ENCODE results near the gene MEF2B. TPM values are rescaled to one million over a fixed set of nuclear protein-coding genes. Genes with fewer than 3 reads are reported as not detected.

The MEF2B gene
- total RNA-seq = 1 to 10 TPM in 1 of 2 experiments, under 1 TPM in 1; 0.80 to 2.7 TPM

DNA sequence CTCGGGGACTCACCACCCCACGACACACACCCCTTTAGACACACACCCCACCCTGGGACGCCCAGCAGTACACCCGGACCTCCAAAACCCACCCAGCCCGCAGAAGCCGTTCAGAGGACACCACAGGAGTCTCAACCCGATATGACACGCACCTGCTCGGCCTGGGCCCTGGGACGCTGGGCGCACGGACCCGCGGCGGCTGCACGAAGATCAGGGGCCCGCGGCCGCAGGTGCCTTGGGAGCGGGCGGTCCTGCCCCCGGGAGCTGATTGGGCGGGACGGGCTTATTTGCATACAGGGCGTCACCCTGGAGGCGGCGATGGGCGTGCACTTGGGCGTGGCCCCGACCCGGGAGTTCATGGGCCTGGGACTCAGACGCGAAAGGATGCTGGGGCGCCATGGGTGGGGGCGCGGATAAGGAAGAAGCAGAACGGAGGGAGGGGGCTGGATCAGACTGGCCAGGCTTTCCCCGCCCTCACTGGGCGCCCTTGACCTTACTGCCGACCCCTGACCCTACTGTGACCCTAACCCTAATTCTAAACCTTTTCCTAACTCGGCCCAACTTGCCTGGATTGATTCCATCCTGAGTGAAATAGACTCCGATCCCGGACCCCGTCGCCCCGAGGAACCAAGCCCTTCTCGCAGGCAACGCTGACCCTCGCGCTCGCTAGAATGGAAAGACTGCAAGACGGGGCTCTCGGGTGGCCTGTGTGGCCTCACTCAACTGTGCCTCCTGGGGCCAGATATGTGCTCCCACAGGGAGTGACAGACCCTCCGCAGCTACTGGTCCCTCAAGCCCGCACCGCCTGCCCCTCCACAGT lies at the start of gene MEF2B:
MEF2B (minus strand) TSS at position 211 of the 820 bp plus-strand sequence. CDS start 19,528 bp downstream, outside the sequence.
- CTCF ChIA-PET = interaction anchor here (0.6 to 1.8 kb wide), 3 partner anchors 14 to 33 kb away, joined by 4 to 5 read pairs (median 4); partner anchors contain the start of gene NR2C2AP
- POLR2A ChIA-PET = no interaction called here

DNA sequence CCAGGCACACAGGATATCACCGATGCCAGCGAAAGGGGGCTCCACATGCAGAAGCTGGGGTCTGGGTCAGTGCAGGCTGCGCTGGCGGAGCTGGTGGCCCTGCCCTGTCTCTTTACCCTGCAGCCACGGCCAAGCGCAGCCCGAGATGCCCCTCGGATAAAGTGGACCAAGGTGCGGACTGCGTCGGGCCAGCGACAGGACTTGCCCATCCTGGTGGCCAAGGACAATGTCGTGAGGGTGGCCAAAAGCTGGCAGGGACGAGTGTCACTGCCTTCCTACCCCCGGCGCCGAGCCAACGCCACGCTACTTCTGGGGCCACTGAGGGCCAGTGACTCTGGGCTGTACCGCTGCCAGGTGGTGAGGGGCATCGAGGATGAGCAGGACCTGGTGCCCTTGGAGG lies 48.8 kb upstream of the MEF2B start:
- POLR2A ChIA-PET = interaction anchor here (0.5 kb wide), 1 partner anchor 618 kb away, joined by 5 read pairs; no protein-coding TSS in a partner anchor
- CTCF ChIA-PET = interaction anchor here (0.6 to 0.7 kb wide), 2 partner anchors 27 to 533 kb away, joined by 3 read pairs; no protein-coding TSS in a partner anchor

DNA sequence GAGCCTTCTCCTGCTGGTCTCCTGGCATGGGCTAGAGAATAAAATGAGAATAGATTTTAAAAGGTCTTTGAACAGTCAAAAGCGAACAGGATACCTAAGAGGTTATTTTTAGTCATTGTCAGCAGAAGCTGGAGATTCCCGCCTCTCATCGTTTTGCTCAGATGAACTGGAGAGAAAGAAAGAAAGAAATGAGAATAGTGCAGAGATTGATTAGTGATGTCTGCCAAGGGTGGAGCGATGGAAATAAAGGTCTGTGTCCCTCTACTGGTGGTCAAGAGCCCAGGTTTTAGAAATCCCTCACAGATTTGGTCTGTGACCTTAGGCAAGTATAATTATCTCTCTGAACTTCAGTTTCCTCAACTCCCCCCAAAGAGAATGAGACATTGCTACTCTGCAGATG lies 47.0 kb upstream of the MEF2B start:
- ChIA-PET POLR2A (interaction anchor here (1.0 kb wide), 1 partner anchor 25 kb away, joined by 3 read pairs; the partner anchor contains the start of genes BORCS8 and RFXANK), CTCF (no interaction called here)

DNA sequence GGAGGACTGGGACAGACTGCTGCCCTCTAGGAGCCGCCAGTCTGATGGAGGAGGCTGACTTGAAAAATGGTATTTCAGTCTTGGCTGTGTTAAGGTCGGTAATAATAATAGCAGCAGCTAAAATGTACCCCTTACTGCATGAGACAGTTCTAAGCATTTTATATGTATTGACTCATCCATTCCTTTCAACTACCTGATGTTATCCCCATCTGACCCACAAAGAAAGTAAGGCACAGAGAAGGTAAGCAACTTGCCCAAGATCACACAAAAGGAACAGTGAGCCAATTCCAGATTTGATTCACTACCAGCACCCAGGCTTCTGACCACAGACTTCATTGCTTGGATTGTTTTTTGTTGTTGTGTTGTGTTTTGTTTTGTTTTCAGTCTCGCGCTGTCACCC lies 45.7 kb upstream of the MEF2B start:
- POLR2A ChIA-PET = no interaction called here
- CTCF ChIA-PET = no interaction called here

DNA sequence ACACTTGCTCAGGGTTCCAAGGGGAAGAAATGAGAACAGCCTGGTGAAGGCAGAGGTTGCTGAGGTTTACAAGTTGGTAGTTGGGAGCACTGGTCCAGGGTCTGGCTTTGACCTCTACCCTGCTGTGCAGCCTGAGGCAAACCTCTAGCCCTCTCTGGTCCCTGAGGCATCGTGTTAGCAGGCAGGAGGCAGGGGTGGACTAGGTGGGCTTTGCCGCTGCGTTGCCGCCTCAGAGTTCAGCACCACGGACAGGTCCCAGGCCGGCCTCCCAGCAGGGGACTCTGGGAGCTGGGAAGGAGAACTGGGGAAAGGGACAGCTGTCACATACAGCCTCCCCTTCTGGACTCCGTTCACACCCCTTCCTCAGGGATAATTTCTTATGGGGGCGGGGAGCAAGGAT lies 44.8 kb upstream of the MEF2B start:
- POLR2A ChIA-PET = no interaction called here
- CTCF ChIA-PET = no interaction called here

DNA sequence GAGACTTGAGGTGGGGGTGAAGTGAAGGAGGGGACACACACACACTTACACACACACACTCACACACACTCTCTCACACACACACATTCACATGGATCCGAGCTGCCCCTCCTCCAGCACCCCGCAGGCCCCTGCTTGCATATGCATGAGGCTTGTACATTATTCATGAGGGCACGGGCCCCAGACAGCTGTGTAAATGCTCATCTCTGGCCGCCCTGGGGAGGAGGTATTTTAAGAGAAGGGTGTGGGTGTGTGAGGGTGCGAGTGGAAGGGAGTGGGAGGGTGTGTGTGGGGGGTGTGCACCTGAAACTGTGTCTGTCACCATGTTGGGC lies 44.1 kb upstream of the MEF2B start:
- ChIA-PET CTCF (interaction anchor here (0.8 to 1.1 kb wide), 2 partner anchors 13 to 39 kb away, joined by 4 read pairs; no protein-coding TSS in a partner anchor), POLR2A (interaction anchor here (0.5 kb wide), 1 partner anchor 937 kb away, joined by 4 read pairs; no protein-coding TSS in a partner anchor)

DNA sequence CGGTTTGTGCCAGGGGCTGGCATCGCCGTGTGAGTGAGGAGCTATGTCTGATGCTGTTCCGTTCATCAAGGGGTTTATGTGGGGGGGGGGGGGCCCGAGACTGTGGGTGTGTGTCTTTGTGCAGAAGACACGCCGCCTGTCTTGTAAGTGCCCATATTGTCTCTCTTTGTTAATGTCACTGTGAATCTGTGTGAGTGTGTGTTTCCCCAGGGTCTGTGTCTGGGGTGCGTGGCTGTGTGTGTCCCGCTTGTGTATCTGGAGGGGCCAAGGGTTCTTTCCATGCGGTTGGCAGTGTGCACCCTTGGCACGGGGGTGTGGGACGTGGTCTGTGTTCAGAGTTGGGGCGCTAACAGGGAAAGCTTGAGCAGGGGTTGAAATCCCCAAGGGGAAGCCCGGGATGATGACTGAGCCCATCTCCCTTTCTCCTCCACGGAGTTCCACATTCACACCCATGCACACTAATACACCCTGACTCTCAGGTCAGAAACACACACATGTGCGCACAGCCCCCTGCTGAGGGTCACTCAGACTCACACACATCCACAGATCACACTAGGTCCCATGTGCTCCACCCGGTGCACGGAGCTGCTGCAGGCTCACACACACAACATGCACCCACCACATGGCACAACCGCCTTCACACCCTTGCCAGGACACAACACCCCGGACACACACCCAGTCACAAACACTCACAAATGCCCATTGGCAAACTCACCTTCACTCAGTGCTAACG lies 43.5 kb upstream of the MEF2B start:
- POLR2A ChIA-PET = no interaction called here
- CTCF ChIA-PET = interaction anchor here (0.8 to 1.1 kb wide), 2 partner anchors 13 to 39 kb away, joined by 4 read pairs; no protein-coding TSS in a partner anchor

DNA sequence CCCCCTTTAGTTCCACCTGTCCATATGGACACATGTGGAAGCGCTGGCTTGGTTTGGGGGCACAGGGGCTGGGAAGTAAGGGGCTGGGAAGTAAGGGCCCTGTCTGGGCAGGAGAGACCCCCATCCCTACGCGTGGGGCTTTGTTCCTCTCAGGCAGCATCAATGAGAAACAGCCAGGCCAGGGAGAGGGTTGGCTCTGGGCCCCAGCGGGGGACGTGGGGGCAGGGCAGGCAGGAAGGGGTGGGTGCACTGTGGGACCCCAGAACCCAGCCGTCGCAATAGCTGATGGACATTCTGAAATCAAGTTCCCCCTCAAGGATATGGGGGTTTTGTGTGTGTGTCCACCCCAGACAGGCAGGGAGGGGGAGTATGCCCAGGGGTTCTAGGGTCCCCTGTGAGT lies 42.9 kb upstream of the MEF2B start:
- ChIA-PET POLR2A (interaction anchor here (0.6 kb wide), 1 partner anchor 12 kb away, joined by 3 read pairs; no protein-coding TSS in a partner anchor), CTCF (interaction anchor here (1.1 kb wide), 1 partner anchor 38 kb away, joined by 4 read pairs; no protein-coding TSS in a partner anchor)

DNA sequence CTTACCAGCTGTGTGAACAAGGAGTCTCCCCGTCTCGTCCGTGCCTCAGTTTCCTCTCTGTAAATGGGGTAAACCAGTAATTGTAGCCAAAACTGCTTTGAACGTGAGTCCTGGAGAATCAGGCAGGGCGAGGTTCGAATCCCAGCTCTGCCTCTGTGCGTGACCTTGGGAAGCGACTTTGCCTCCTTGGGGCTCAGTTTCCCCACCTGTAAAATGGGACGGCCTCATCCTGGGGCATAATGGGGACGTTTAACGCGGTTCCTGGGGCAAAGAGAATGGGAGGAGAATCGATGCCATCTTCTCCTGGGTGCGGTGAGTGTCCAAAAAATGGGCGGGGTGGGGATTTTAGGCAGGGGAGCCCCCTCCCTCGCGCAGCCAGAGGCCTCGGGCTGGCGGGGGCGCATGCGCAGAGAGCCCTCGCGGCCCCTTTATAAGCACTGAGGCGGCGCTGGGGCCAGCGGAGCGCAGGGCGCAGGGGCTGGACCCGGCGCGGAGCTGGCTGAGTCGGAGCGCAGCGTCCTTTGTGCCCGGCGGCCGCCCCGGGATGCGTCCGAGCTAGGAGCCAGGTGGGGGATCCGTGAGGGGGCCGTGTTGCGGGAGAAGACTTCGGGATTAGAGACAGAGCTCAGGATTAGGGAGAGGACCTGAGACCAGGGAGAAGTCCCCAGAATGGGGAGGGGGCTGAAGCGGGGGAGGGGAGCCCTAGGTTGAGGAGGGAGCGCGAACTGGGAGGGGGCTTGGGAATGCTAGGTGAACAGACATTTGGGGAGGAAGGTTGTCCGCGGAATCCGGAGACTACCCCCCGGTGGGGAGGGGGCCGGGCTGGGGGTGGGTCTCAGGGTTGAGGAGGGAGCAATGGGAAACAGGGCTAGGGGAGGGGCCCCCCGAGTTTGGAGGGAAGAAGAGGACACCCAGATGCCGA lies 41.7 kb upstream of the MEF2B start, which contains the start of gene NCAN:
NCAN (plus strand) TSS at position 460 of the 922 bp plus-strand sequence. CDS start 4,996 bp downstream, outside the sequence.
- ChIA-PET POLR2A (no interaction called here), CTCF (no interaction called here)

DNA sequence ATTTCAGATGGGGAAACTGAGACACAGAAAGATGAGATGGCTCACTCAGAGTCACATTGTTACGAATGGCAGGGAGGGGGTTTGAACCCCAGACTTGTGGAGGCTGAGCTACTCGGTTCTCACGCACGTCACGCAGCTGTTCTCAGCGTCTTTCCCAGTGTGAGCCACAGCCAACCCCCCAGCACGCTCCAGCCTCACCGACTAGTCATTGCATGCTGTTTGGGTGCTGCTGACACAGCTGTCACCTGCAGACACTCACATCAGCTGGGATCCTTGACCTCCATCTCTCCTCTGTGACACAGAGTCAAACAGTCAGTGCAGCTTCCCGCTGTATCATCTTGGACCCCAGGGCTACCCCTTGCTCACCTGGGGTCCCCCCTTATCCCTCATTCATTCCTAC lies 39.3 kb upstream of the MEF2B start:
- ChIA-PET CTCF (interaction anchor here (0.9 kb wide), 1 partner anchor 23 kb away, joined by 3 read pairs; no protein-coding TSS in a partner anchor), POLR2A (no interaction called here)

DNA sequence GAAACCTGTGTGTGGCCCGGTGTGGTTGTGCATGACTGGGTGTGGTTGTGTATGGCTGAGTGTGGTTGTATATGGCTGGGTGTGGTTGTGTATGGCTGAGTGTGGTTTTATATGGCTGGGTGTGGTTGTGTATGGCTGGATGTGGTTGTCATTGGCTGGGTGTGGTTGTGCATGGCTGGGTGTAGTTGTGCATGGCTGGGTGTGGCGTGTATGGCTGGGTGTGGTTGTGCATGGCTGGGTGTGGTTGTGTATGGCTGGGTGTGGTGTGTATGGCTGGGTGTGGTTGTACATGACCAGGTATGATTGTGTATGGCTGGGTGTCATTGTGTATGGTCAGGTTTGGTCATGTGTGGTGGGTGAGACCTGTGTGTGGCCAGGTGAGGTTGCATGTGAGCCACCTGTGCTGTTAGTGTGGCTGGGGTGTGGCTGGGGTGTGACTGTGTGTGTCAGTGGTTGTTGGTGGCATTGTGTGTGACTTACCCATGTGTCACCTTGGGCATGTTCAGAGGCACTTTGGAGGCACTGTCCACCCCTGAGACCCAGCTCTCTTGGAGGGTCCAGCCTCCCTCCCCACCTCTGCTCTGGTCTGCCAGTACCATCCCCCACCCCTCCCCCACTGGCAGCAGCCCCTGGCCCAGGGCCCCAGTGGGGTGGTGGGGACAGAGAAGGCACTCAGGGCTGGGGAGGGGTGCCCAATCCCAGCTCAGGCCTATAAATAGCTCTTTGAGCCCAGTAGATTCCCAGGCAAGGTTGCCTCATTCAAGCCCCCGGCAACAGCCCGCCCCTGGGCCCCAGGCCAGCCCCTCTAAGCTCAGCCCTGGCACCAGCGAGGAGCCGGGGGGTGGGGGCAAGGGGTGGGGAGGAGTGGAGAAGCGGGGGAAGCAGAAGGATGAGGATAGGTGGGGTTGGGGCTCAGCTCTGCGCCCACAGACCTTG lies 37.8 kb upstream of the MEF2B start:
- CTCF ChIA-PET = no interaction called here
- POLR2A ChIA-PET = interaction anchor here (0.5 kb wide), 1 partner anchor 12 kb away, joined by 6 read pairs; no protein-coding TSS in a partner anchor

DNA sequence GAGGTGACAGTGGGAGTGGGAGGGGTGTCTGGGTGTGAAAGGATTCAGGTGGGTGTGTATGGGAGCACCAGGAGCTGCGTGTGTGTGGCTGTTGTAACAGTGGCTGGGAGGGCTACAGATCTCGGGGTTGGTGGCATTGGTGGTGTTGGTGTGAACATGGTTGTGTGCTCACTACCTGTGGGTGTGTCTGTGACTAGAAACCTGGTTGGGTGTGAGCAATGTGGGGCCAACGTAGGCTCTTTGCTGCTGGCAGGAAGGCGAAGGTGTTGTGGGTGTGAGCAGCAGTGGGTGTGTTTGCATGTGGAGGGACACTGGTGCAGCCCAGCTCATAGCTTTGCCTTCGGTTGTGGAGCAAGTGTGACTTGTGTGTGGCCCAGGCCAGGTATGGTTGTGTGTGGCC lies 36.9 kb upstream of the MEF2B start:
- ChIA-PET CTCF (no interaction called here), POLR2A (no interaction called here)

DNA sequence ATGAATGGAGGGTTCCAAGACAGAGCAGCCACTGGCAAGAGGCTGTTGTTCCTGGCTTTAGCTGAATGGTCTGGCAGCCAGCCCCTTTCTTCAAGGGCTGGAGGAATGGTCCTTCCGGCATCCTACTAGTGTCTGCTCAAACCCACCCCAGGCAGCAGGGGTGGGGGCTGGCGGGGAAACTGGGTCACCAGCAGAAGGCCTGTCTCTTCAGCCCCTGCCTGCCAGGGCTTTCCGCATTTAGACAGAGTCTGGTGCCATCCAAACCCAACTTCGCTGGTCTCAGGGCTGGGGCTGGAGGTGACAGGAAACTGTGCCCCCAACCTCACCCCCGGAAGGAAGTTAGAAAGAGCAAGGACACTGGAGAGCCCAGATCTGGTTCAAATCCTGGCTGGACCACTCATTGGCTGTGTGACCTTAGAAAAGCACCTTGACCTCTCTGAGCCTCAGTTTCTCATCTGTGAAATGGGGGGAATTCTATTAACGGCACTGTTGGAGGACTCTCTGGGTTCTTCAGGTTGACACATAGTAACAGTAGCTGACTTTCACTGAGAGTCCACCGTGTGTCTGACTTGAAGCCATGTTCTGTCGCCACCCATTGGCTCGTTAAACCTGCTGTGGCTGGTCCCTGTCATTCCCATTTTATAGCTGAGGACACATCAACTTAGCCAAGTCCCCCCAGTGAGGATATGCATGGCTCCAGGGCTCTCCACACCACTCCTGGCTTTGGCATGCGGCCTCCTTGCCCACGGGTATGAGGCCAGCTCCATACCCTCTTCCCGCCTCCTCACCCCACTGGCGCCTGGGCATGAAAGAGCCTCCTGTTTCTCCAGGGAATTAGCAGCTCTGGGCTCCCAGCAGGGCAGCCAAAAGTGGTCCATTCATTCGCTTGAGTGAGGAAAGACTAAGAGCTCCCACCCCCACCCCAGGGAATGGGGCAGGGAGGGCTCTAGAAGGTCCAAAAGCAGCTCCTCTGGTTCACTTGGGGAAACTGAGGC lies 35.6 kb upstream of the MEF2B start:
- ChIA-PET CTCF (interaction anchor here (1.5 kb wide), 1 partner anchor 31 kb away, joined by 4 read pairs; no protein-coding TSS in a partner anchor), POLR2A (no interaction called here)

DNA sequence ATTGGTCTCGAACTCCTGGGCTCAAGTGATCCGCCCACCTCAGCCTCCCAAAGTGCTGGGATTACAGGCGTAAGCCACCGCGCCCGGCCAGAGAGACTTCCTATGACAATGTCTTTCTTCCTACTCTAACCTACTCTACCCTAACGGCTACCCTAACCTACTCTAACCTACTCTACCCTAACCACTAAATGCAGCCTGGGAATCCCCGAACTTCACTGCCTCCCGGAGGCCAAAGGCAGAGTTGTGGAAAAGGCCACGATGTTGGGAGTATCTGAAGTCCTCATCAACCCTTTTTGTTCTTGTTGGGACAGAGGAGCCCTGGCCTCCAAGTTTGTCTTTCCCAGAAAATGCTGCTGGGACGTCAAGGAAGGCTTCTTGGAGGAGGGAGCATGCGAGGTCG lies 34.1 kb upstream of the MEF2B start:
- ChIA-PET CTCF (interaction anchor here (0.7 to 2.5 kb wide), 4 partner anchors 11 to 151 kb away, joined by 3 to 8 read pairs (median 6); partner anchors contain the start of gene BORCS8), POLR2A (interaction anchor here (0.6 to 1.2 kb wide), 3 partner anchors 13 to 117 kb away, joined by 3 to 15 read pairs (median 3); partner anchors contain the start of gene BORCS8)

DNA sequence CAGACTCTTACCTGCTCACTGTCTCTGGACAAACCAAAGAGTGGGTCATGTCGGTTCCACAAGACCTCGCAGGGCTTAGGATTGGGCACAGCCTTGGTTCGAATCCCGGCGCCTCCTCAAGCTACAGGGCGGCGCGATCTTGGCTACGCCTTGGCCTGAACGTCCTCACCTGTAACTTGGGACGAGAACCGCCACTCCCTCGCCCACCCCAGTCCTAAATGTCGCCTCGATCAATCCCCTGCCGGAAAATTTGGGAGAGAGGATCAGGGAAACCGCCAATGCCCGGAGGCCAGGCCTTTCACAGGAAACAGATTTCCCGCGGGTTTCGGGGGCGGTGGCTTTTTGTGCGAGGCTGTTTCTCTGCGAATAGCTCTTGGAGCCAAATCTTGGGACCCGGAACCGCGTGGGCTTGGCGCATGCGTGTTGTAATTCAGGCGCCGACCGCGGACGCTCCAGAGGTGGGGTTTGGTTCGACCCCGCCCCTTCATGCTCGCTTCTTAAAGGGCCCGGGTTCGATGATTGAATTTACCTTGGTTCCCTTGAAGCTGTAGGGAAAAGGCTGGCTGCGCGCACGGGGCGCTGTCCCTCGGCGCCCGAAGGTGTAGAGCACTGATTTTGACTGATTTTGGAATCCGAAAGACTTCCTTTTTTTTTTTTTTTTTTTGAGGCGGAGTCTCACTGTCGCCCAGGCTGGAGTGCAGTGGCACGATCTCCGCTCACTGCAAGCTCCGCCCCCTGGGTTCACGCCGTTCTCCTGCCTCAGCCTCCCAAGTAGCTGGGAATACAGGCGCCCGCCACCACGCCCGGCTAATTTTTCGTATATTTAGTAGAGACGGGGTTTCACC lies 33.2 kb upstream of the MEF2B start, which contains the start of gene NR2C2AP:
NR2C2AP (minus strand) TSS at position 403 of the 845 bp plus-strand sequence; CDS start at position 49, 354 bp downstream.
- CTCF ChIA-PET = interaction anchor here (0.7 to 2.5 kb wide), 8 partner anchors 8 to 151 kb away, joined by 3 to 8 read pairs (median 4); partner anchors contain the start of genes BORCS8 and MEF2B
- POLR2A ChIA-PET = interaction anchor here (0.6 to 1.2 kb wide), 7 partner anchors 10 to 711 kb away, joined by 3 to 15 read pairs (median 3); partner anchors contain the start of gene BORCS8

Data from activated CD8-positive, alpha-beta memory T cell treated with anti-CD3 and anti-CD28 coated beads for 36 hours (primary cell).